HG02610 (cell line): ENCODE data around the gene RIOX2.
"Not testable (repeated sequence)": the region's sequence is repeated elsewhere in the genome, so short reads cannot be mapped to it uniquely, and the experiment has no call there.

Experiments used
- ATAC-seq: cut with Tn5 transposase; IDR thresholded peaks from one replicate; pipeline ENCODE4 v1.9.1; 2021; ENCODE audit warnings: mild to moderate bottlenecking, moderate library complexity; ENCODE audit not compliant: unreplicated experiment

The RIOX2 gene

DNA sequence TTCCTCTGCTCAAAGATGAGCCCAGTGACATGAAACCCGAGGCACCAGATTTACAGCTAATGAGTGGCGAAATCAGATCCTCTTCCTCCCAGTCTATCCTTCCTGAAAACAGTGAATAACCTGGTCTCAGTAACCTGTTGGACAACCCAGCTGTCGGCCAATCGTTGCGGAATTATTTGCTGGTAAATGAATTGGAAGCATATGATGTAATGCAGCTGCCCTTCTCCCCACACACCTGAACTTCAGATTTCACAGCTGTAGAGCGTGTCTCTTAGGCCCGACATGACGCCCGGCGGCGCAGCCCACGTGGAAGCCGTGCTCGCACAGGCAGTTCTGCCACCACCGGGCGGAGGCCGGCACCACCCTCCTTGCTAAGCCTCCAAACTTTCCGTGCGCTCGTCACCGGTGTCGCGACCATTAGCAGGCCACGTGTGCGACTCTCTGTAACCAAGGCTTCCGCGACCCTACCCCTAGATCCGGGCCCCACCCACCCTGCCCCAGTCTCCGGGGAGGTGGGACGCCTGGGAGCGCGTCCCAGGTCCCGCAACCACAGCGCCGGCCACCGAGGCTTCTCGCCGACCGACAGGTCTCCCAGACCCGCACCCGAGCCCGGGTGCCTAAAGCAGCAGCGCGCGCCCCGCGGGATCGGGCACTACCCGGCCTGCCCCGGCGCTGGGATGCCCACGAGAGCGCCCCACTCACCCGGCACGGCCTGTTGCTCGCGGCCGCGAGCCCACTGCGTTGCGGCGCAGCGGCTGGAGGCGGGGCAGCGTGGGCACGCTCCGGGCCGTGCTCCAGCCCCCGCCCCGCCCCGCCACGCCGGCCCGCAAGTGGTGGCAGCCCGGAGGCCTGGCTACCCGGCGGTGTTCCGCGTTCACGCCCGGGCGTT, at the start of gene RIOX2:
TSS of gene RIOX2 (minus strand) at position 753 of the 889 bp plus-strand sequence. CDS start 4,838 bp downstream, outside the sequence.
- peak; percentile 93 for ATAC-seq

GRCh38 chr3:98020412-98020811, 48.2 kb upstream of the RIOX2 start:
- ATAC-seq: no peak

DNA sequence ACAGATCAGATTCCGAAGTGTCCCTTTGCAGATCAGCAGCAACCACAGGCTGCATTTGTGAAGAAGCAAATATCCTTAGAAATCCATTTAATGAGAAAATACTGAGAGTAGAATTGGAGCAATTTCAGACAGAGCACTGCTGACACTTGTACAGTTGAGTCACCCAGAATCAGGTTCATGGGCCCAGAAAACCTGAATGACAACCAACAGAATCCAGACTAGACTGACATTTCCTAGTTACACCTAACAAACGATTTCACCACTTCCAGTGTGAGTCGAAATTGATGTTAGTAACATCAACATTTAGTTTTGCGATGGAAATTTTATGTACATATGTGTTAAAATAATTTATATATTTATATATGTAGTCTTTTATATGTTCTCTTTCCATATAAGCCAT, 46.1 kb upstream of the RIOX2 start:
- ATAC-seq: no peak

DNA sequence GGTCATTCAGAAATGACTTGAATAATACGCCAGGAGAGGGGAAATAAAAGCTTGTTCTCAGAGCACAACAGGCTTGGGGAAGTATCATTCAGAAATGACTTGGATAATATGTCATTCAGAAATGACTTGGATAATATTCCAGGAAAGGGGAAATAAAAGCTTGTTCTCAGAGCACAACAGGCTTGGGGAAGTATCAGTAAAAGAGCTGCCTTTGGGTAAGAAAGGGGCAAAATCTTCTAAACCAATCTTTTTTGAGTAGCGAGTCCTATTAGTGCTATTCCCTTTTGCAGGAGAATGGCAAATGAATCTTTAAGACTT, 42.0 kb upstream of the RIOX2 start:
- ATAC-seq: no peak

GRCh38 chr3:98013411-98014267, 41.4 kb upstream of the RIOX2 start:
- no peak for ATAC-seq

- ATAC-seq: no peak
Measured at GRCh38 chr3:98012979-98013378, 40.7 kb upstream of the RIOX2 start.

GRCh38 chr3:98010883-98011449, 38.7 kb upstream of the RIOX2 start:
- not testable (repeated sequence) for ATAC-seq

- ATAC-seq: no peak
Measured at GRCh38 chr3:98010194-98010882, 38.1 kb upstream of the RIOX2 start.

GRCh38 chr3:98008855-98009254, 36.6 kb upstream of the RIOX2 start:
- peak; percentile 60 for ATAC-seq

DNA sequence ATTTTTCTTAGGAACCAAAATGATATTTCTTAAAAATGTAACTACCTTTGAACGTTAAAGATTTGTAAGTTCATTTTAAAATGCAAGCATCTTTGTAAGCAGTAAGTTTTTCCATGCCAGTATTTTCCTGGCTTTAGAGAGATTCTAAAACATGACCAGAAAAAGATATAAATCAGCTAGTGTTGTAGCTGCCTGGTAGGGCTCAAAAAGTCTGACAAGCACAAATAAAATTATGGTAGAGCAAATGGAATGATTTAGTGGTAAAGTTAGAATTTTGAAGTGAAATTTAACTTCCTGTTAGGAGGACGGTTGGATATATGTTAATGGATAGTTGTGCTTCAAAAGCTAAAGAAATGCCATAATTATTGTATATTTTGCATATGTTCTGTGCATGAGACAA, 33.2 kb upstream of the RIOX2 start:
- ATAC-seq: no peak

GRCh38 chr3:98004721-98005120, 32.5 kb upstream of the RIOX2 start:
- no peak for ATAC-seq

GRCh38 chr3:98003306-98003969, 31.2 kb upstream of the RIOX2 start:
- no peak for ATAC-seq

DNA sequence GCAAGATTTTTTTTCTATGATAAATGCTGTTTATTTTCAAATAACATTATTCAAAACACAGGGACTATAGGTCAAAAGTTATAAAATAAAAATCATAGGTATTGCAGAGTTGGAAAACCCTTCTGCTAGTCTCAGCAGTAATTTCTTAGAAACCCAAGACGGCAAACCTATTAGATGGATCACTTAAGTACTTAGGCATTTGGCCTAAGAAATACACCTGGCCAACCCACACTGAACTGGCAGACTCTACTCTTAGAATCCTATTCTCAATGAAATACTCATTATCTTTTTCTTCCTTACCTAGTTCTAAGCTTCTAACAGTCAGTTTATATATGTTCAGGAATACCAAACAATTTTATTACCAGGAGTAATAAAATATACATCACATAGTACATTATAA, 30.5 kb upstream of the RIOX2 start:
- no peak for ATAC-seq

GRCh38 chr3:97999994-98000393, 27.8 kb upstream of the RIOX2 start:
- no peak for ATAC-seq

- no peak for ATAC-seq
Measured at GRCh38 chr3:97999103-97999502, 26.9 kb upstream of the RIOX2 start.

GRCh38 chr3:97996988-97997387, 24.8 kb upstream of the RIOX2 start:
- ATAC-seq: no peak

GRCh38 chr3:97994328-97994945, 22.2 kb upstream of the RIOX2 start:
- no peak for ATAC-seq

DNA sequence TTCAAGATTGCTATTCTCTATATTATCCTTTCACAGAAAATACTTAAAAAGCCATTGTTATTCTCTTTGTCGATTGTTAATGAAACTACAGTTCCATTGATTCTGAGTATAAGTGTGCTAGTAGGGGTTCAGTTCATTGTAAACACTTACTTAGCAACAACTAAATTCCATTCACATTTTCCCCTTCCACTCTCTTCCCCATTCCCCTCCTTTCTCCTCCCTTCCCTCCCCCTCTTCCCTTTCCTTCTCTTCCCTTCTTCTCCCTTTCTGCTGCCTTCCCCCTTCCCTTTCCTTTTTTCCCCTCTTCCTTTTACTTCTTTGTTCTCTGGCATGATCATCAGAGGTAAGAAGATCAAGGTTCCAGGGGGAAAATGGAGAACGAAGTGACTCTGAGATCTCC, 21.3 kb upstream of the RIOX2 start:
- ATAC-seq: no peak

DNA sequence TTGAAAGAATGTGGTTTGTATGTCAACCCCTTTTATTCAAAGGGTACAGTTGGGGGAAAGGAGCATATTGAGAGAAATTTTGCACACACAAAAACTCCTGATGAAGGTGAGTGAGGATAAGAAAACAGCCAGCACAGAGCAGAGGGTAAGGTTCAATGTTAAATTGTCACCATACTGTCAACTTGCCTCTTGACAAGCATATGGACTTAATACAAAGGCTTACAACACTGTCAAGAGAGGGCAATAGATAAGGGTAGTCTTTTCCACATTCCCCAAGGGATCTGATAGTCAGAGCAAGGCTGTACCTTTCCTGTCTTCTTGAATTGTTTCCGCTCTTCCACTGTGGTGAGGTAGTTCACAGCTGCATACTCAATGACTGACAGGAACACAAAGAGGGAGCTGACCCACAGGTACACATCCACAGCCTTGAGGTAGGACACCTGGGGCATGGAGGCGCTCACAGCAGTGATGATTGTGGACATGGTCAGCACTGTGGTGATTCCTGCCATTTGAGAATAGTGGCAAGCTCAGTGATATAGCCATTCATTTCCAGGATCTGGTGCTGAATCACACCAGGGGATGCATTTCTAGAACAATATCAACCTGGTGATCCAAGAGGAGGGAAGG, 20.4 kb upstream of the RIOX2 start:
- no peak for ATAC-seq

DNA sequence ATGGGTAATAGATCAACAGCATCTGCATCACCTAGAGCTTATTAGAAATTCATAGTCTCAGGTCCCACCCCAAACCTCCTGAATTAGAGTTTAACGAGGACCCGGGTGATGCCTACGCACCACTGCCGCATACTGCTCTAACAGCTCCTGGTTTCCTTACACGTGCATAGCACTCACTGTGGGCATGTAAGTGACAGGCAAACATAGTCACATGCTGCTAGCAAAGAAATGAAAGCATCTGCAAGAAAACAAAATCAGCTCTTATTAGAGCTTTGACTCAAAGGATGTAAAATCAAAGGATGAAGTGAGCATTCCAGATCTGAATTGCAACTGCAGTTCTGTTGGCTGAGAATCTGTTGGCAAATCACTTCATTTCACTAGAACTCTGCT, 19.1 kb upstream of the RIOX2 start:
- ATAC-seq: no peak
